ENCODE measurements around the gene DNA2. TPM values are rescaled to one million over a fixed set of nuclear protein-coding genes. Genes with fewer than 3 reads are reported as not detected.

DNA2 gene
- total and polyA plus RNA-seq, 2 of the 13 experiments (the other 11 are each of a cell fraction or from before 2014, with no cell fraction given) = 4.8 to 27.3 TPM

- TF ChIP-seq, protein P1, sequence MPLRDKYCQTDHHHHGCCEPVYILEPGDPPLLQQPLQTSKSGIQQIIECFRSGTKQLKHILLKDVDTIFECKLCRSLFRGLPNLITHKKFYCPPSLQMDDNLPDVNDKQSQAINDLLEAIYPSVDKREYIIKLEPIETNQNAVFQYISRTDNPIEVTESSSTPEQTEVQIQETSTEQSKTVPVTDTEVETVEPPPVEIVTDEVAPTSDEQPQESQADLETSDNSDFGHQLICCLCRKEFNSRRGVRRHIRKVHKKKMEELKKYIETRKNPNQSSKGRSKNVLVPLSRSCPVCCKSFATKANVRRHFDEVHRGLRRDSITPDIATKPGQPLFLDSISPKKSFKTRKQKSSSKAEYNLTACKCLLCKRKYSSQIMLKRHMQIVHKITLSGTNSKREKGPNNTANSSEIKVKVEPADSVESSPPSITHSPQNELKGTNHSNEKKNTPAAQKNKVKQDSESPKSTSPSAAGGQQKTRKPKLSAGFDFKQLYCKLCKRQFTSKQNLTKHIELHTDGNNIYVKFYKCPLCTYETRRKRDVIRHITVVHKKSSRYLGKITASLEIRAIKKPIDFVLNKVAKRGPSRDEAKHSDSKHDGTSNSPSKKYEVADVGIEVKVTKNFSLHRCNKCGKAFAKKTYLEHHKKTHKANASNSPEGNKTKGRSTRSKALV (CRISPR knock-in tag; IDR thresholded peaks at IDR 0.05) = no peak
- TF ChIP-seq, protein P2, sequence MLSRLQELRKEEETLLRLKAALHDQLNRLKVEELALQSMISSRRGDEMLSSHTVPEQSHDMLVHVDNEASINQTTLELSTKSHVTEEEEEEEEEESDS (CRISPR knock-in tag; IDR thresholded peaks at IDR 0.05; ENCODE audit: borderline replicate concordance) = no peak
- peak; percentile 84 for TF ChIP-seq PHF8 (CRISPR knock-in tag; IDR thresholded peaks at IDR 0.05)
- TF ChIP-seq ZNF138 (CRISPR knock-in tag; IDR thresholded peaks at IDR 0.05; ENCODE audit: low read depth) = 0 out of 2 replicates have a peak, but pooled peaks have one; percentile 42
- TF ChIP-seq ZFP82 (CRISPR knock-in tag; IDR thresholded peaks at IDR 0.05; ENCODE audit: borderline replicate concordance) = no peak
- peak; percentile 82; the same call in 1 of the 2 replicates for TF ChIP-seq ZNF724P (CRISPR knock-in tag; IDR thresholded peaks at IDR 0.05; ENCODE audit: borderline replicate concordance)
- TF ChIP-seq, protein P3, sequence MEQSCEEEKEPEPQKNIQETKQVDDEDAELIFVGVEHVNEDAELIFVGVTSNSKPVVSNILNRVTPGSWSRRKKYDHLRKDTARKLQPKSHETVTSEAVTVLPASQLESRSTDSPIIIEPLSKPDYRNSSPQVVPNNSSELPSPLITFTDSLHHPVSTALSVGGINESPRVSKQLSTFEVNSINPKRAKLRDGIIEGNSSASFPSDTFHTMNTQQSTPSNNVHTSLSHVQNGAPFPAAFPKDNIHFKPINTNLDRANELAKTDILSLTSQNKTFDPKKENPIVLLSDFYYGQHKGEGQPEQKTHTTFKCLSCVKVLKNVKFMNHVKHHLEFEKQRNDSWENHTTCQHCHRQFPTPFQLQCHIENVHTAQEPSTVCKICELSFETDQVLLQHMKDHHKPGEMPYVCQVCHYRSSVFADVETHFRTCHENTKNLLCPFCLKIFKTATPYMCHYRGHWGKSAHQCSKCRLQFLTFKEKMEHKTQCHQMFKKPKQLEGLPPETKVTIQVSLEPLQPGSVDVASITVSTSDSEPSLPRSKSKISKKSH (CRISPR knock-in tag; IDR thresholded peaks at IDR 0.05; ENCODE audit: borderline replicate concordance) = peak; percentile 85; the same call in 1 of the 2 replicates
- TF ChIP-seq ZNF101 (CRISPR knock-in tag; IDR thresholded peaks at IDR 0.05; ENCODE audit: borderline replicate concordance, low read depth) = no peak
- peak; percentile 85; the same call in 1 of the 2 replicates for TF ChIP-seq ZNF512B (CRISPR knock-in tag; IDR thresholded peaks at IDR 0.05; ENCODE audit: borderline replicate concordance)
- TF ChIP-seq, protein P4, sequence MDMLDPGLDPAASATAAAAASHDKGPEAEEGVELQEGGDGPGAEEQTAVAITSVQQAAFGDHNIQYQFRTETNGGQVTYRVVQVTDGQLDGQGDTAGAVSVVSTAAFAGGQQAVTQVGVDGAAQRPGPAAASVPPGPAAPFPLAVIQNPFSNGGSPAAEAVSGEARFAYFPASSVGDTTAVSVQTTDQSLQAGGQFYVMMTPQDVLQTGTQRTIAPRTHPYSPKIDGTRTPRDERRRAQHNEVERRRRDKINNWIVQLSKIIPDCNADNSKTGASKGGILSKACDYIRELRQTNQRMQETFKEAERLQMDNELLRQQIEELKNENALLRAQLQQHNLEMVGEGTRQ (IDR thresholded peaks at IDR 0.05; ENCODE audit: low read depth, low read length) = no peak
- TF ChIP-seq, protein P4 (CRISPR knock-in tag; IDR thresholded peaks at IDR 0.05; ENCODE audit: borderline replicate concordance) = no peak
- TF ChIP-seq HNRNPLL (IDR thresholded peaks at IDR 0.05; ENCODE audit: low read depth, low read length, poor library complexity, severe bottlenecking) = no peak
- TF ChIP-seq GTF3A (CRISPR knock-in tag; conservative IDR thresholded peaks at IDR 0.05) = no peak
- no peak for TF ChIP-seq ZFP1 (CRISPR knock-in tag; IDR thresholded peaks at IDR 0.05)
- TF ChIP-seq ZNF34 (CRISPR knock-in tag; IDR thresholded peaks at IDR 0.05; ENCODE audit: borderline replicate concordance) = no peak
- no peak for TF ChIP-seq HNF4A (CRISPR knock-in tag; IDR thresholded peaks at IDR 0.05)
Observed at GRCh38 chr10:68471586-68472408, at the start of gene DNA2 (continued).

Measured in HepG2 (cell line).